HepG2 (cell line): ENCODE results near the gene CDH1. TPM values are rescaled to one million over a fixed set of nuclear protein-coding genes. Genes with fewer than 3 reads are reported as not detected.
A peak's percentile ranks its signal among the peaks of the same experiment; 100 is the strongest.

Experiments
- ELF3 ChIP-seq: IDR thresholded peaks from 2 replicates; pipeline ENCODE4 v1.6.1; 2016; ENCODE audit warnings: missing genetic modification reagents, missing compliant biosample characterization
- ERF ChIP-seq: IDR thresholded peaks from 2 replicates; pipeline ENCODE4 v1.6.1; 2018; ENCODE audit warnings: missing biosample characterization, missing genetic modification reagents
- HNRNPH1 ChIP-seq: fragments of 200-400 bp; formaldehyde crosslinking; optimal IDR thresholded peaks from 2 replicates; pipeline ENCODE3; 2017; ENCODE audit warnings: mild to moderate bottlenecking, low read depth, low read length
- KAT8 ChIP-seq: IDR thresholded peaks from 2 replicates; pipeline ENCODE4 v1.6.1; 2016; ENCODE audit warnings: missing genetic modification reagents, missing compliant biosample characterization
- MIER3 ChIP-seq: IDR thresholded peaks from 2 replicates; pipeline ENCODE4 v1.6.1; 2016; ENCODE audit warnings: missing compliant biosample characterization, borderline replicate concordance
- RAD21 ChIP-seq: fragments of 450-650 bp; formaldehyde crosslinking; IDR thresholded peaks from 2 replicates; pipeline ENCODE4 v1.5.0; 2020; ENCODE audit warnings: mild to moderate bottlenecking
- RNF2 ChIP-seq: fragments of 450-650 bp; conservative IDR thresholded peaks from 2 replicates; pipeline ENCODE4 v1.6.1; 2016; ENCODE audit warnings: low read depth
- SETDB1 ChIP-seq: sonication (generic); formaldehyde crosslinking; IDR thresholded peaks from 2 replicates; pipeline ENCODE4 v1.5.1; 2020; ENCODE audit warnings: missing genetic modification reagents, mild to moderate bottlenecking, borderline replicate concordance
- SOX13 ChIP-seq, 3 experiments: fragments of 450-650 bp in 1 of 3; sonication (generic) in 1 of 3; formaldehyde crosslinking in 1 of 3; IDR thresholded peaks in 2 of 3; conservative IDR thresholded peaks in 1 of 3; 2 replicates each; pipeline versions ENCODE4 v1.5.0 to v1.6.1; 2016 to 2020; ENCODE audit warnings: antibody characterized with exemption in 1 of 3, mild to moderate bottlenecking in 1 of 3, missing compliant biosample characterization in 1 of 3, missing genetic modification reagents in 1 of 3, moderate library complexity in 1 of 3
- SRY ChIP-seq: sonication (generic); formaldehyde crosslinking; IDR thresholded peaks from 2 replicates; pipeline ENCODE4 v1.8.0; 2022; ENCODE audit warnings: mild to moderate bottlenecking, missing genetic modification reagents
- TEAD3 ChIP-seq: optimal IDR thresholded peaks from 2 replicates; pipeline ENCODE3; 2016; ENCODE audit warnings: borderline replicate concordance
- THAP11 ChIP-seq: IDR thresholded peaks from 2 replicates; pipeline ENCODE4 v1.6.1; 2016; ENCODE audit warnings: missing biosample characterization, missing genetic modification reagents
- XRCC5 ChIP-seq: fragments of 200-400 bp; formaldehyde crosslinking; optimal IDR thresholded peaks from 2 replicates; pipeline ENCODE3; 2017; ENCODE audit warnings: mild to moderate bottlenecking, low read length
- ZNF563 ChIP-seq: sonication (generic); formaldehyde crosslinking; IDR thresholded peaks from 2 replicates; pipeline ENCODE4 v1.8.0; 2022; ENCODE audit warnings: mild to moderate bottlenecking, moderate library complexity, missing genetic modification reagents
- ZNF790 ChIP-seq: sonication (generic); formaldehyde crosslinking; IDR thresholded peaks from 2 replicates; pipeline ENCODE4 v1.8.0; 2022; ENCODE audit warnings: missing genetic modification reagents, mild to moderate bottlenecking, borderline replicate concordance
- ZNF891 ChIP-seq: sonication (generic); formaldehyde crosslinking; IDR thresholded peaks from 2 replicates; pipeline ENCODE4 v1.5.0; 2020; ENCODE audit warnings: mild to moderate bottlenecking, missing genetic modification reagents
- ZSCAN29 ChIP-seq: sonication (generic); formaldehyde crosslinking; conservative IDR thresholded peaks from 2 replicates; pipeline ENCODE4 v1.4.0; 2020; ENCODE audit warnings: mild to moderate bottlenecking, missing genetic modification reagents
- ZSCAN9 ChIP-seq: IDR thresholded peaks from 2 replicates; pipeline ENCODE4 v1.6.1; 2016; ENCODE audit warnings: borderline replicate concordance
- polyA plus RNA-seq, 8 experiments: library from polyadenylated mRNA; depleted of rRNA in 3 of 8; stranded (reverse) in 7 of 8; unstranded in 1 of 8; fragments of >200 nt; fragmentation: Illumina TruSeq in 4 of 8; extraction: Trizol in 4 of 8; gene quantifications; 2 replicates each; pipeline versions ENCODE4 v1.2.1 to v1.2.3, GENCODE V29; 2011 to 2016; ENCODE audit warnings: low read depth in 4 of 8, missing spikeins in 1 of 8, mixed read lengths in 1 of 8; ENCODE audit not compliant: insufficient read depth in 1 of 8
- total RNA-seq, 5 experiments: library from RNA; depleted of rRNA; stranded (reverse); fragments of >200 nt; fragmentation: Illumina TruSeq; extraction: Trizol; gene quantifications; 2 replicates each; pipeline ENCODE4 v1.2.3, GENCODE V29; 2016; ENCODE audit warnings: low read depth in 1 of 5
- TF ChIP-seq, protein P1 (sequence below): sonication (generic); formaldehyde crosslinking; conservative IDR thresholded peaks from 2 replicates; pipeline ENCODE4 v1.8.0; 2022; ENCODE audit warnings: low read depth, missing genetic modification reagents
- TF ChIP-seq, protein P2 (sequence below): sonication (generic); formaldehyde crosslinking; IDR thresholded peaks from 2 replicates; pipeline ENCODE4 v1.5.1; 2020; ENCODE audit warnings: missing genetic modification reagents, mild to moderate bottlenecking, borderline replicate concordance
- TF ChIP-seq, protein P3 (sequence below): IDR thresholded peaks from 2 replicates; pipeline ENCODE4 v1.6.1; 2012; ENCODE audit warnings: inconsistent platforms
- TF ChIP-seq, protein P4 (sequence below): sonication (generic); formaldehyde crosslinking; IDR thresholded peaks from 2 replicates; pipeline ENCODE4 v1.5.1; 2020; ENCODE audit warnings: mild to moderate bottlenecking, moderate library complexity, missing genetic modification reagents
- TF ChIP-seq, protein P5 (sequence below): sonication (generic); formaldehyde crosslinking; IDR thresholded peaks from 2 replicates; pipeline ENCODE4 v1.4.0; 2020; ENCODE audit warnings: mild to moderate bottlenecking, missing genetic modification reagents

Gene CDH1
- total and polyA plus RNA-seq, 2 of the 13 experiments (the other 11 are each of a cell fraction or from before 2014, with no cell fraction given) = 0.95 to 9.8 TPM

DNA sequence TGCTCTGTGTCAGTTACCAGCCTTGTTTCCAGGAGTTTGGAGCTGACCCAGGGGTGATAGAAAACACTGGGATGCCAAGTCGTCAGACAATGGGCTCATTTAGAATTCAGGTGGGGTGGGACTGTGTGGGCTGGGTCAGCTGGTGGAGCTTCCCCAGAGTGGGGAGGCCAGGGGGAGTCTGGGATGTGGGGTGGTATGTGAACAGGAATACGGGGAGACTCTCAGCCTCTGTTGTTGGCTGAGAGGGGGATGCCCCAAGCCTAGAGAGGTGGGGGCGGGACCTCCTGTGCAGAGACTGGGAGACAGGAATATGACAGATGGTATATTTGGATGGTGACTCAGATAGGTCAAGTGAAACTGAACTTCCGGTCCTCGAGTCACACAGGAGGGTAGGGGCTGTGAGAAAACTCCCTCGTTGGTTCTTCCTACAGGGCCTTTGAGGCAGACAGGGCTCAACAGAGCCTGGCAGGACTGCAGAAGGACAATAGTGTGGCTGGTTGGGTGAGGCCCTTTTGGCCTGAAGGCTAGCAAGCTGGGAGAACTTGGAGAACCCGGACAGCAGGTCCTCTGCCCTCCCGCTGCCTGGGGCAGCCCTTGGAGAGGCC lies 23.7 kb downstream of the CDH1 start (continued):
- TF ChIP-seq, protein P1, sequence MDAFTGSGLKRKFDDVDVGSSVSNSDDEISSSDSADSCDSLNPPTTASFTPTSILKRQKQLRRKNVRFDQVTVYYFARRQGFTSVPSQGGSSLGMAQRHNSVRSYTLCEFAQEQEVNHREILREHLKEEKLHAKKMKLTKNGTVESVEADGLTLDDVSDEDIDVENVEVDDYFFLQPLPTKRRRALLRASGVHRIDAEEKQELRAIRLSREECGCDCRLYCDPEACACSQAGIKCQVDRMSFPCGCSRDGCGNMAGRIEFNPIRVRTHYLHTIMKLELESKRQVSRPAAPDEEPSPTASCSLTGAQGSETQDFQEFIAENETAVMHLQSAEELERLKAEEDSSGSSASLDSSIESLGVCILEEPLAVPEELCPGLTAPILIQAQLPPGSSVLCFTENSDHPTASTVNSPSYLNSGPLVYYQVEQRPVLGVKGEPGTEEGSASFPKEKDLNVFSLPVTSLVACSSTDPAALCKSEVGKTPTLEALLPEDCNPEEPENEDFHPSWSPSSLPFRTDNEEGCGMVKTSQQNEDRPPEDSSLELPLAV (CRISPR knock-in tag) = no peak
- TF ChIP-seq ZSCAN29 (CRISPR knock-in tag) (no peak), ZNF891 (CRISPR knock-in tag) (no peak), ZNF563 (CRISPR knock-in tag) (no peak), ZSCAN9 (CRISPR knock-in tag) (0 out of 2 replicates have a peak, but pooled peaks have one; percentile 40), MIER3 (CRISPR knock-in tag) (0 out of 2 replicates have a peak, but pooled peaks have one; percentile 24), RNF2 (0 out of 2 replicates have a peak, but pooled peaks have one; percentile 25), TEAD3 (CRISPR knock-in tag) (peak; percentile 28), ZNF790 (CRISPR knock-in tag) (no peak), HNRNPH1 (no peak), ERF (CRISPR knock-in tag) (peak; percentile 24; the same call in 1 of the 2 replicates), XRCC5 (peak; percentile 68), SRY (CRISPR knock-in tag) (peak; percentile 49; the same call in 1 of the 2 replicates), THAP11 (CRISPR knock-in tag) (peak; percentile 52), RAD21 (CRISPR knock-in tag) (no peak), SOX13 (IDR thresholded peaks at IDR 0.05) (no peak), SOX13 (CRISPR knock-in tag; conservative IDR thresholded peaks at IDR 0.05 in 1 of 2, IDR thresholded peaks at IDR 0.05 in 1 of 2) (peak in 1 of 2 experiments; percentile 7; a peak in 1 of 4 replicates), SETDB1 (CRISPR knock-in tag) (no peak), ELF3 (CRISPR knock-in tag) (peak; percentile 54), KAT8 (CRISPR knock-in tag) (peak; percentile 21; the same call in 1 of the 2 replicates)
- TF ChIP-seq, protein P2, sequence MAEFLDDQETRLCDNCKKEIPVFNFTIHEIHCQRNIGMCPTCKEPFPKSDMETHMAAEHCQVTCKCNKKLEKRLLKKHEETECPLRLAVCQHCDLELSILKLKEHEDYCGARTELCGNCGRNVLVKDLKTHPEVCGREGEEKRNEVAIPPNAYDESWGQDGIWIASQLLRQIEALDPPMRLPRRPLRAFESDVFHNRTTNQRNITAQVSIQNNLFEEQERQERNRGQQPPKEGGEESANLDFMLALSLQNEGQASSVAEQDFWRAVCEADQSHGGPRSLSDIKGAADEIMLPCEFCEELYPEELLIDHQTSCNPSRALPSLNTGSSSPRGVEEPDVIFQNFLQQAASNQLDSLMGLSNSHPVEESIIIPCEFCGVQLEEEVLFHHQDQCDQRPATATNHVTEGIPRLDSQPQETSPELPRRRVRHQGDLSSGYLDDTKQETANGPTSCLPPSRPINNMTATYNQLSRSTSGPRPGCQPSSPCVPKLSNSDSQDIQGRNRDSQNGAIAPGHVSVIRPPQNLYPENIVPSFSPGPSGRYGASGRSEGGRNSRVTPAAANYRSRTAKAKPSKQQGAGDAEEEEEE (CRISPR knock-in tag) = no peak
- TF ChIP-seq, protein P3, sequence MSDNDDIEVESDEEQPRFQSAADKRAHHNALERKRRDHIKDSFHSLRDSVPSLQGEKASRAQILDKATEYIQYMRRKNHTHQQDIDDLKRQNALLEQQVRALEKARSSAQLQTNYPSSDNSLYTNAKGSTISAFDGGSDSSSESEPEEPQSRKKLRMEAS = no peak; the same call in 1 of the 2 replicates
- TF ChIP-seq, protein P4, sequence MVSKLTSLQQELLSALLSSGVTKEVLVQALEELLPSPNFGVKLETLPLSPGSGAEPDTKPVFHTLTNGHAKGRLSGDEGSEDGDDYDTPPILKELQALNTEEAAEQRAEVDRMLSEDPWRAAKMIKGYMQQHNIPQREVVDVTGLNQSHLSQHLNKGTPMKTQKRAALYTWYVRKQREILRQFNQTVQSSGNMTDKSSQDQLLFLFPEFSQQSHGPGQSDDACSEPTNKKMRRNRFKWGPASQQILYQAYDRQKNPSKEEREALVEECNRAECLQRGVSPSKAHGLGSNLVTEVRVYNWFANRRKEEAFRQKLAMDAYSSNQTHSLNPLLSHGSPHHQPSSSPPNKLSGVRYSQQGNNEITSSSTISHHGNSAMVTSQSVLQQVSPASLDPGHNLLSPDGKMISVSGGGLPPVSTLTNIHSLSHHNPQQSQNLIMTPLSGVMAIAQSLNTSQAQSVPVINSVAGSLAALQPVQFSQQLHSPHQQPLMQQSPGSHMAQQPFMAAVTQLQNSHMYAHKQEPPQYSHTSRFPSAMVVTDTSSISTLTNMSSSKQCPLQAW (CRISPR knock-in tag) = peak; percentile 66; the same call in 1 of the 2 replicates
- TF ChIP-seq, protein P5, sequence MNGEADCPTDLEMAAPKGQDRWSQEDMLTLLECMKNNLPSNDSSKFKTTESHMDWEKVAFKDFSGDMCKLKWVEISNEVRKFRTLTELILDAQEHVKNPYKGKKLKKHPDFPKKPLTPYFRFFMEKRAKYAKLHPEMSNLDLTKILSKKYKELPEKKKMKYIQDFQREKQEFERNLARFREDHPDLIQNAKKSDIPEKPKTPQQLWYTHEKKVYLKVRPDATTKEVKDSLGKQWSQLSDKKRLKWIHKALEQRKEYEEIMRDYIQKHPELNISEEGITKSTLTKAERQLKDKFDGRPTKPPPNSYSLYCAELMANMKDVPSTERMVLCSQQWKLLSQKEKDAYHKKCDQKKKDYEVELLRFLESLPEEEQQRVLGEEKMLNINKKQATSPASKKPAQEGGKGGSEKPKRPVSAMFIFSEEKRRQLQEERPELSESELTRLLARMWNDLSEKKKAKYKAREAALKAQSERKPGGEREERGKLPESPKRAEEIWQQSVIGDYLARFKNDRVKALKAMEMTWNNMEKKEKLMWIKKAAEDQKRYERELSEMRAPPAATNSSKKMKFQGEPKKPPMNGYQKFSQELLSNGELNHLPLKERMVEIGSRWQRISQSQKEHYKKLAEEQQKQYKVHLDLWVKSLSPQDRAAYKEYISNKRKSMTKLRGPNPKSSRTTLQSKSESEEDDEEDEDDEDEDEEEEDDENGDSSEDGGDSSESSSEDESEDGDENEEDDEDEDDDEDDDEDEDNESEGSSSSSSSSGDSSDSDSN (CRISPR knock-in tag) = no peak
